NCI-H1436 (cell line): Measurements from ENCODE around the gene HOMEZ.
"Not testable (repeated sequence)": the region's sequence is repeated elsewhere in the genome, so short reads cannot be mapped to it uniquely, and the experiment has no call there.

ENCODE experiments used
- DNase-seq: peaks from one replicate; lab custom pipeline; 2025; lab: John Stamatoyannopoulos, UW

The HOMEZ gene

DNA sequence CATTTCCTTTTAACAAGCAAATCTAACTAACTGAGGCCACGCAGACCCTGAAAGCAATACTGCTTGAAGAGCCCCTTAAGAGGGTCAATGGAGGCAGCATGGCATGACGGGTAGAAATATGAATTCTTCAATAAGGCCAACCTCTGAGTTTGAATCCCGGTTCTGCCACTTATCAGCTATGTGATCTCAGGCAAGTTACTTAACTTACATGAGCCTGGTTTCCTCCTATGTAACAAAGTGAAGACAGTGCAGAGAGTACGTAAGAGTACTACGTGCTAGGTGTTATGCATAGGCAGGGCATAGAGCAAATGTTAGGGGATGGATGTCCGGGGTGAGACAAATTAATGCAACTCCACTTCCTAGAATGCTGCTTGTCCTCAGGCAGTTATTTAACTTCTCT lies 4.7 kb downstream of the HOMEZ start:
- DNase-seq = no peak

DNA sequence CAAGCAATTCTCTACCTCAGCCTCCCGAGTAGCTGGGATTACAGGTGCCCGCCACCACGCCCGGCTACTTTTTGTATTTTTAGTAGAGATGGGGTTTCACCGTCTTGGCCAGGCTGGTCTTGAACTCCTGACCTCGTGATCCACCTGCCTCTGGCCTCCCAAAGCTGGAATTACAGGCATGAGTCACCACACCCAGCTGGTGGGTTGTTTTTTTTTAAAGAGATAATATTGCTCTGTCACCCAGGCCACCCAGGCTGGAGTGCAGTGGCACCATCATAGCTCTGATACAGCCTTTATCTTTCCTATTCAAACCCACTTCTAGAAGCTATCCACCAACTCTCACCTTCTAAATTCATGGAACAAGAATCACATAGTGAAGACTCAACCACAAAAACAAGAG lies 8.0 kb downstream of the HOMEZ start:
- DNase-seq = not testable (repeated sequence)

DNA sequence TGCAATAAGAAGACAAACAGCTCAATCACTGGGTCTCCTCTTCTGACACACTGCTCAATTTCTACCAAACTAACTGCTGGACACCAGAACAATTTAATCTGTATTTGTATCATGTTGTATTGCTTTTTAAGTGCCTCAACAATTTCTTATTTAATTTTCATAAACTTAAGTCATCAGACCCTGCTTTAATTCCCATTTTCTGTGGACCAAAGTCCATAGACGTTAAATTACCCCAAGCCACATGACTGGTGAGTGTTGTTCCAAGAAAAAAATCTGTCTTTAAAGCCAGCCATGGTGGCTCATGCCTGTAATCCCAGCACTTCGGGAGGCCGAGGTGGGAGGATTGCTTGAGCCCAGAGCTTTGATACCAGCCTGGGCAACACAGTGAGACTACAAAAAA lies 8.7 kb downstream of the HOMEZ start:
- no peak for DNase-seq

DNA sequence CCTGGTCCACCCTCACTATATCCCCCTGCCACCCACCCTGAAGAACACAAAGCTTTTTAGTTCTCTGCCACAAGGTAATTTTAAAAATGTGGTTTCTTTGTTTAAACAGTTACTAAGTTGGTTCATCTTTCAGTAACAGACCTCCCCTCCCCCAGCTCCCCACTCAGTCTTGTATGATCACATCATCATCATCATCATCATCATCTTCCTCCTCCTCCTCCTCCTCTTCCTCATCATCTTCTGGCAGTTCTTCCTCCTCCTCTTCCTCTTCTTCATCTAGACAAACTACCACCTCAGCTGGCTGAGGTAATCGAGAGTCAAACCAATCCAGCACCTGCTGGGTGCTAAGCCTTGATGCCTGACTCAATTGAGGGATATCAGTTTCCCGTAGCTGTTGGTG lies 10.5 kb downstream of the HOMEZ start:
- no peak for DNase-seq

DNA sequence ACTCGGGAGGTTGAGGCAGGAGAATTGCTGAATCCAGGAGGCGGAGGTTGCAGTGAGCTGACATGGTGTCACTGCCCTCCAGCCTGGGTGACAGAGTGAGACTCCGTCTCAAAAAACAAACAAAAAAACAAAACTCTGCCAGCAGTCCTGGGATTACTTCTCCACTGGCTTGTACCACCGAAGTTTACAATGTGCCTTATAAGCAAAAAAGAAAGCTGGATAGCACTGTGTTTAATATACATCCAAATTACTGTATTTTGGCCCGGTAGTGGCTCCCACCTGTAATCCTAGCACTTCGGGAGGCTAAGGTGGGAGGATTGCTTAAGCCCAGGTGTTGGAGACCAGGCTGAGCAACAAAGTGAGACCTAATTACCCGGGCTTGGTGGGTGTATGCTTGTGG lies 16.7 kb downstream of the HOMEZ start:
- DNase-seq = no peak

DNA sequence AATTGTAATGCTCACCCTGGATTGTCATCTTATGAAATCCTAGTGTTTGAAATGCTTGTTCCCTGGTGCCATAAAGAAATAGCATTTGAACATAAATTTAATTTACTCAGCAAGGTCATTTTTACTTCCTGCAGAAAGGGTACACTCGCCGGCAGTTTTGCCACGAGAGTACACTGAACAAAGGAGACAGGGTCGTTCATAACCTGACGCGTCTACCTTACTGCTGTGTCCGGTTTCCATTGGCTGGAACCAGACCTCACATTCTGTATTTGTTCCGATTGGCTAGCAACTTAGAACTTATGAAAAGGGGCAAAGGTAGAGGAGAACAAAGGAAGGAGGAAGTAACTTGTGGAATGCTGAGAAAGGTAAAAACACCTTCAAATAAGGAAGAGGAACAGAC lies 25.1 kb downstream of the HOMEZ start:
- not testable (repeated sequence) for DNase-seq

DNA sequence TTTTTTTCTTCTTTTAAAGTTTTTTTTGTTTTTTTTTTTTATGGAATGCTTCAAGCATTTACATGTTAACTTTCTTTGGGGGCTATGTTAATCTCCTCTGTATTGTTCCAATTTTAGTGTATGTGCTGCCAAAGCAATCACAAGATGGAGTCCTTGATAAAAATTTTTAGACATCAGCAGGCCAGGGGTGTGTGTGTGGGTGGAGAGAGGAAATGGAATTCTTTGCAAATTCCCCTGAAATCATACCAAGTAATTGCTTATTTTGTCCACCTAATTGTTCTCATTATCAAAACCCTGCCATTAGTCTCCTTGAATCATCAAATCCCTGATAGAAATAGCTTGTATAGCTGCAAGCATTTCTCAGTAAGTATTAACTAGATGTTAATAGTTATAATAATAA lies 26.5 kb downstream of the HOMEZ start:
- DNase-seq = no peak

DNA sequence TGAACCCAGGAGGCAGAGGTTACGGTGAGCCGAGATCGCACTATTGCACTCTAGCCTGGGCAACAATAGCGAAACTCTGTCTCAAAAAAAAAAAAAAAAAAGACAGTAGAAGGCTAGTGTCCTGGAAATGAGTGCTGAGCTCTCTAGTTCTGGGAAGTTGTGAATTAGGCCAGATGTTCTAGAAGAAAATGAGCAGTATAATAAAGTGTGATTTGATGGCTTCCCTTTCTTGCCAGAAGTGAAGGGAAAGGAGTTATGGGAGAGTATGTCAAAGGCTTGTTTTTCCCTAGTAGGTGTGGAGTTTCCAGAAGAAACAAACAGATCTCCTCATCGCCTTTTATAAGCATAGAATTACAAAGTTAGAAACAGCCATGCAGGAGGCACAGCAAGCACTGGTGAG lies 27.7 kb downstream of the HOMEZ start:
- DNase-seq = no peak

DNA sequence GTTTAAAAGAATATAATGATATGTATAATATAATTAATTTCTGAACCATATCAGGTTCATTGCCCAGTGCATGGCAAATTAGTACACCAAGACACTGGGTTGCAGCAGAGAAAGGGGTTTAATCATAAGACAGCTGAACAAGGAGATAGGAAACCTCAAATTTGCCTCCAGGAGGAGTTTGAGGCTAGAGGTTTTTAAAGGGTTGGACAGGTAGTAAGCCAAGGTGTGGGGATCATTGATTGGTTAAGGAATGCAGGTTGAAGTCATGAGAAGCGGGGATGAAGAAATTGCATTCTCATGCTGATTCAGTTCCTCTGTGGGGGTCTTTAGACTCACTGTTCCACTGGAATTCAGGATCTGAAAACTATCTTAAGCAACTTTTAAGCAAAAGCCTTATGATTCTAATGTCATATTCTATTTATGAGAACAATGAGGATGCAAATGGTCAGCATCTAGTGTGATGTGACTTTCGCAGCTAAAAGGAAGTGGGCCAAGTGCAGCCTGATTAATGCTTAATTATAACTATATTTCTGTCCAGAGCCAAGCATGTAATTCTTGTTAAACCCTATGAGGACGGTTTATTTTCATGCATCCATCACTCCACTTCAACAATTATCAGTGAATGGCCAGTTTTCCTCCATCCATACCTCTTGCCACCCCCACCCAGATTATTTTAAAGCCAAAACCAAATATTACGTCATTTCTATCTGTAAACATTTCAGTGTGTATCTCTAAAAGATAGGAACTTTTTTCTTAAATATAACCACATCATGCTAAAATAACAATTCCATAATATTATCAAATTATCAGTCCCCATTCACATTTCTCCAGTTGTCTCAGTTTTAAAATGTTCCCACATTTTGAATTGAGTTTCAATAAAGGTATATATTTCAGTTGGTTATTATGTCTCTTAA lies 33.3 kb downstream of the HOMEZ start:
- DNase-seq = no peak

DNA sequence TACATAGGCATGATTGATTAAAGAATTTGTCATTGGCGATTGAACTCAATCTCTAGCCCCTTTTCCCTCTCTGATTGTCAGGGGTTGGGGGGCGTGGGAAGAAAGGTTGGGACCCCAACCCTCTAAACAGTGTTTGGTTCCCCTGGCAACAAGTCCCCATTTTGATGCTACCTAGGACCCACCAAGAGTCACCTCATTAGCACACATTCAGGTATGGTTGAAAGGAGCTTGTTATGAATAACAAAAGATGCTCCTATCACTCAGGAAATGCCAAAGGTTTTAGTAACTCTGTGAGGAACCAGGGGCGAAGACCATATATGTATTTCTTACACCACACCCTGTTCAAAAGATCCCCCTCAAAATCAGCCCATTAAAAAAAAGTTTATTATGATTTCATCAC lies 33.9 kb downstream of the HOMEZ start:
- no peak for DNase-seq

DNA sequence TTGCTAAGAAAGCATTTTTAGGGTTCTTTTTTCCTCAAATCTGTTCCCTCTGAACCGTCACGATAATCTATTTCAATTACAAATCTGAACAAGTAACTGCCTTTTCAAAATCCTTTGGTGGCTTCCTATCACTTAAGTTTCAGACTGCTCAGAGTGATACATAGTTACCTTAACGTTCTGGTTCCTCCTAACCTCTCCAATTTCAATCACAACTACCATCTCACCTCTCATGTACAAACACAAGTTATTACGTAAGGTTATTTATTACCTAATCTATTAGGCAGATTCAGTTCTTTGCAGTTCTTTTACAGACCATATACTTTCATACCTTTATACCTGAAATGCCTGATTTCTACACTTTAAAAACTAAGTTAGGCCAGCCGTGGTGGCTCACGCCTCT lies 36.1 kb downstream of the HOMEZ start:
- DNase-seq = no peak

DNA sequence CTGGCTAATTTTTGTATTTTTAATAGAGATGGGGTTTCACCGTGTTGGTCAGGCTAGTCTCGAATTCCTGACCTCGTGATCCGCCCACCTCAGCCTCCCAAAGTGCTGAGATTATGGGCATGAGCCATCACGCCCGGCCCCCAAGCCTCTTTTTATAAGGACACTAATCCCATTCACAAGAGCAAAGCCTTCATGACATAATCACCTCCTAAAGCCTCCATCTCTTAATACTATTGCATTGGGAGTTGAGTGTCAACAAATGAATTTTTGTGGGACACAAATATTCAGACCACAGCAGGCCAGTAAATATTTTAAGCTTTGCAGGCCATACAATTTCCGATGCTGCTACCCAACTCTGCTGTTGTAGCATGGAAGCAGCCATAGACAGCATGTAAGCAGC lies 37.3 kb downstream of the HOMEZ start:
- DNase-seq = no peak

DNA sequence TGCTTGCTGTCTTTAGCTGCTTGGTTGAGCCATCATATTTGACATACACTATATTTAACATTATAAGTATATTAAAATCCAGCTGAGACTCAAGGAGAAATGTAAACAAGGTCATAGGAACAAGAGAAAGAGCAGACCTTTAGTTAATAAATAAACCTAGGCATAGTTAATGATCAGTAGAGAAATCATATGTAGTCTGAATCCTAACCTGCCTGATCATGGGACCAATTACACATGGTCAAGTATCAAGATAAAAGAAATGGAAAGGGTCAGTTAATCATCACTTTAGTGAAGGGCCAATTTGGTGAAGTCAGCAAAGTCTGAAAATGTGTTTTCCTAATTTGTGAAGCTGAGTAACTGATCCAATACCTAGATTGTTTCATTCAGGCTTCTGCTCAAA lies 40.6 kb downstream of the HOMEZ start:
- DNase-seq = no peak

DNA sequence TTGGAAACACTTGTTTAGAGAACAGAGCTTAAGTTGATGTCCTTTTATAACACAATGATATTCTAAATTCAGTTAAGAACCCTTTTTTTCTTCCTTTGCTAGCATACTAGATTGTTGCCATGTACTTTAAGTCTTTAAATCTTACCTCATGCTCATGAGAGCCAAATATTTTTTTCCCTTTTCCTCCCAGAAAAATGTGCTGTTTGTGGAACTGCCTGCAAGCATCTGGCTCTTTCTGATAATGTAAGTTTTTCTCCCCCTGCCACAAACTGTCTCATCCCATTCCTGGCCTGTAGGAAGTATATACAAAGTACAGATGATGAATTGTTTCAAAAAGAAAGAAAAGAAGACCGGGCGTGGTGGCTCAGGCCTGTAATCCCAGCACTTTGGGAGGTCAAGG lies 42.9 kb downstream of the HOMEZ start:
- no peak for DNase-seq

DNA sequence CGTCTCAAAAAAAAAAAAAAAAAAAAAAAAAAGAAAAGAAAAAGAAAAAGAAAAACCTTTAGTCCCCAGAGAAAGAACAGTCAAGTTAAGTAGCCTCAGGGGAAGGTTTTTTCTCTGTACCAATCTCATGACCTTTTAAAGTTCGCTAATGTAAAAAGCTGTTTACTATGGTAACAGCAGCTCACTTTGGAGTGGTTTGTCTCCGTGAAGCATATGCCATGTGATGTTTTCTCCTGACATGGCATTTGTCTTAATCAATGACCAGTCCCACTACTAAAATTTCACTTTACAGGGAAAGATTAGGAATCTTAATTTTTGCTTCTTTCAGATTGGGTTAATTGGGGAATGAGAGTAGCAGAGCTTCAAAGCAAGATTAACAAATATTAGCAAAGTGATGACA lies 43.9 kb downstream of the HOMEZ start:
- DNase-seq = no peak

DNA sequence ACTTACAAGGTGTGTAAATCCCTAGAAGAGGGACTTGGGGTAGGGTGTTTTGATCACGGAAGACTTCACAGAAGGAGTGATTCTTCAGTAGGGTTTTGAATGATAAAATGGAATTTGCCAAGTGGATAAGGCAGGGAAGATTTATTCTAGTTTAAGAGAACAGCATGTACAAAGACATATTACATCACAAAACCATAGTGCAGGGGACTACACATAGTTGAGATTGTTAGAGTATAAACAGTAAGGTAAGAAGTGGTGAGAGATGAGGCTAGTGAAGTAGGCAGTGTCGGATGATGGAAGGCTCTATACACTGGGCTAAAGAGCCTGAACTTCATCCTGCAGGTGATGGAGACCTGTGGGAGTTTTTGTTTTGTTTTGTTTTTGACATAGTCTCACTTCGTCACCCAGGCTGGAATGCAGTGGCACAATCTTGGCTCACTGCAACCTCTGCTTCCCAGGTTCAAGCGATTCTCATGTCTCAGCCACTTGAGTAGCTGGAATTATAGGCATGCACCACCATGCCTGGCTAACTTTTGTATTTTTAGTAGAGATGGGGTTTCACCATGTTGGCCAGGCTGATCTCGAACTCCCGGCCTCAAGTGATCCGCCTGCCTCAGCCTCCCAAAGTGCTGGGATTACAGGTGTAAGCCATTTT lies 44.7 kb downstream of the HOMEZ start:
- DNase-seq = not testable (repeated sequence)

DNA sequence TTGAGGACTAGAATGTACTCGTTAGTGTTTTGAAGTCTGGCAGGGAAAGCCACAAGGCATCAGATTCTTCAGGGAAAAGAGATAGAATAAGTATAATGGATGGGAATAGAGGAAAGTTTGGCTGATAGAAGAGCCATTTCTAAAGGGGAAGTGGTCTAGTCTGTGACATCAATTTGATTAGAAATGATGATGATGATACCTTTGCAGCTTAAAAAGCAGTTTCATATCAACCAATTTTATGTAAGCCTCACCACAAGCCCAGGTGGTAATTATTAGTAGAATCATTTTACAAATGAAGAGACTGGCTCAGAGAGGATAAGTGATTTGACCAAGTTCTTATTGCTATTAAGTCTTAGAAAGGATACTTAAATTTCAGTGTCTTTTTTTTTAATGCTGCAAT lies 45.3 kb downstream of the HOMEZ start:
- no peak for DNase-seq

DNA sequence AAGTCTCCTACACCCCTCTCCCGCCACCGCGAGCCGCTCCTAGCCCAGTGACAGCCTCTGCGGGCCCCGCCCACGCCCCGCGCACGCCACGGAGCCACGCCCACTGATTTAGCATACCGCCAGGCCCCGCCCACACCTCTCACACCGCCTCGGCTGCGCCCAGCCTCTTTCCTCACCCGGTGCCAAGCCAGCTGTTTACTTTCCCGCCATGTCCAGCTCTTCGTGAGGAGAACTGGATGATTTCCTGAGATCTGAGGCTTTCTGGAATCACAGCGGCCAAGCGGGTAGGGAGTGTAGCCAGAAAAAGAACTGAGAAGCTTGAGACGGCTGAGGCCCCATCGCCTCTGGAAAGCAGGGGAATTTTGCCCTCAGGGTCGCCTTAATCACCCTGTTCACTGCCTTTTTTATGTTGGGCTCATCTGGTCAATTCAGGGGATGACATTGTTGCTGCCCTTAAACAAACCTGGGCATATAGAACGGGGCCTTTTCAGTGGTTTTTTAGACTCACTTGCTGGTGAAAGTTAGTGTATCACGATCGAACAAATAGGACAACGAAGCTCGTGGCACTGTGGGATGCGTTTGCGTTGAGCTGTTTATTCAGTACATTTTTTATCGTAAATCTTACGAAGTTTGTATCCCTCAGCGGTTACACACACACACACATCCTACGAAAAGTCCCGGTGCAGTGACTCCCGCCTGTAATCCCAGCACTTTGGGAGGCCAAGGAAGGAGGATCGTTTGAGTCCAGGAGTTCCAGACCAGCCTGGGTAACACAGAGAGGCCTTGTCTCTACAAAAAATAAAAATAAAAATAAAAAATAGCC lies 47.9 kb downstream of the HOMEZ start, which contains the start of gene RNF212B:
RNF212B (plus strand) TSS at position 165 of the 823 bp plus-strand sequence. CDS start 2,410 bp downstream, outside the sequence.
- DNase-seq = peak; percentile 54

DNA sequence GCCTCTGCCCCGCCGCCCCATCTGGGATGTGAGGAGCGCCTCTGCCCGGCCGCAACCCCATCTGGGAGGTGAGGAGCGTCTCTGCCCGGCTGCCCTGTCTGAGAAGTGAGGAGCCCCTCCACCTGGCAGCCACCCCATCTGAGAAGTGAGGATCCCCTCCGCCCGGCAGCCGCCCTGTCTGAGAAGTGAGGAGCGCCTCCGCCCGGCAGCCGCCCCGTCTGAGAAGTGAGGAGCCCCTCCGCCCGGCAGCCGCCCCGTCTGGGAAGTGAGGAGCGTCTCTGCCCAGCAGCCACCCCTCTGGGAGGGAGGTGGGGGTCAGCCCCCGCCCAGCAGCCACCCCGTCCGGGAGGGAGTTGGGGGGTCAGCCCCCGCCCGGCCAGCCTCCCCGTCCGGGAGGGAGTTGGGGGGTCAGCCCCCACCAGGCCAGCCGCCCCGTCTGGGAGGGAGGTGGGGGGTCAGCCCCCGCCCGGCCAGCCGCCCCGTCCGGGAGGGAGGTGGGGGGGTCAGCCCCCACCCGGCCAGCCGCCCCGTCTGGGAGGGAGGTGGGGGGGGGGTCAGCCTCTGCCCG lies 53.6 kb downstream of the HOMEZ start:
- not testable (repeated sequence) for DNase-seq

DNA sequence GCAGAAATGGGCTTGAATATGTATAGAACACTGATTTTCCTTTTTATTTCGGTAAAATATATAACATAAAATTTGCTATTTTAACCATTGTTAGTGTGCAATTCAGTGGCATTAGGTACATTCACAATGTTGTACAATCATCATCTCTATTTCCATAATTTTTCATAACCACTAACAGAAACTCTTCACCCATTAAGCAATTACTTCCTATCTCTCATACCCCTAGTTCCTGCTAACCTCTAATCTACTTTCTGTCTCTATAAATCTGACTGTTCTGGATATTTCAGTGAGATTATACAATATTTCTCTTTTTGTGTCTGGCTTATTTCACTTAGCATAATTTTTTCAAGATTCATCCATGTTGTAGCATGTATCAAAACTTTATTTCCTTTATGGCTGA lies 57.1 kb downstream of the HOMEZ start:
- DNase-seq = no peak

DNA sequence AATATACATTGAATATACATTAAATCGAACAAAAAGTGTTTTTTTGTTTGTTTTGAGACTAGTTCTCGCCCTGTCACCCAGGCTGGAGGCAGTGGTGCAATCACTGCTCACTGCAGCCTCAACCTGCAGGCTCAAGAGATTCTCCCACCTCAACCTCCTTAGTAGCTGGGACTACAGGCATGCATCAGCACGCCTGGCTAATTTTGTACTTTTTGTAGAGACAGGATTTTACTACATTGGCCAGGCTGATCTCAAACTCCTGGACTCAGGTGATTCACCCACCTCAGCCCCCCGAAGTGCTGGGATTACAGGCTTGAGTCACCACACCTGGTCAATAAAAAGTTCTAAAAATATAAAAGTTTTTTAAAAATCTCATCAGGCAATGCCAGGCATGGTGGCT lies 58.4 kb downstream of the HOMEZ start:
- no peak for DNase-seq

DNA sequence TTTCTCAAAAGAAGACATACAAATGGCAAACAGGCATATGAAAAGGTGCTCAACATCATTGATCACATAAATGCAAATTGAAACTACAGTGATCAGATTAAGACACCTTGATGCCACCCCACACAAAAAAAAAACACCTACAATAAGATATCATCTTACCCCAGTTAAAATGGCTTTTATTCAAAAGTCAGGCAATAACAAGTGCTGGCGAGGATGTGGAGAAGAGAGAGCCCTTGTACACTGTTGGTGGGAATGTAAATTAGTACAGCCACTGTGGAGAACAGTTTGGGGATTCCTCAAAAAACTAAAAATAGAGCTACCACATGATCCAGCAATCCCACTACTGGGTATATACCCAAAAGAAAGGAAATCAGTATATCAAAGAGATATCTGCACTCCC lies 61.0 kb downstream of the HOMEZ start:
- DNase-seq = not testable (repeated sequence)
